K562 (cell line): ENCODE results near the gene PGA3. TPM values are rescaled to one million over a fixed set of nuclear protein-coding genes. Genes with fewer than 3 reads are reported as not detected.

ENCODE experiments used
- ARID1B ChIP-seq: fragments of 450-650 bp; IDR thresholded peaks from 2 replicates; pipeline ENCODE4 v1.6.1; 2016; ENCODE audit warnings: antibody characterized with exemption, mild to moderate bottlenecking, inconsistent platforms
- CREB5 ChIP-seq: fragments of 250-450 bp; sonication (Bioruptor Pico); IDR thresholded peaks from 2 replicates; pipeline ENCODE4 v1.5.0; 2020; ENCODE audit warnings: mild to moderate bottlenecking
- ELF4 ChIP-seq: fragments of 450-650 bp; formaldehyde crosslinking; IDR thresholded peaks from 2 replicates; pipeline ENCODE4 v1.4.0; 2022; ENCODE audit warnings: missing genetic modification characterization
- GATA2 ChIP-seq: sonication (generic); formaldehyde crosslinking; IDR thresholded peaks from 2 replicates; pipeline ENCODE4 v1.4.0; 2020; ENCODE audit warnings: mild to moderate bottlenecking, missing genetic modification reagents
- HDAC3 ChIP-seq: fragments of 450-650 bp; IDR thresholded peaks from 2 replicates; pipeline ENCODE4 v1.6.1; 2018; ENCODE audit warnings: borderline replicate concordance, mild to moderate bottlenecking, moderate library complexity; ENCODE audit not compliant: partially characterized antibody
- HMG20B ChIP-seq: fragments of 250-450 bp; sonication (Bioruptor Pico); IDR thresholded peaks from 2 replicates; pipeline ENCODE4 v1.5.0; 2021; ENCODE audit warnings: mild to moderate bottlenecking
- NBN ChIP-seq: fragments of 450-650 bp; IDR thresholded peaks from 2 replicates; pipeline ENCODE4 v1.6.1; 2016; ENCODE audit warnings: low read depth, mild to moderate bottlenecking
- PML ChIP-seq: IDR thresholded peaks from 2 replicates; pipeline ENCODE4 v1.6.1; 2012; ENCODE audit warnings: low read length, inconsistent platforms
- RBFOX2 ChIP-seq: fragments of 200-400 bp; formaldehyde crosslinking; IDR thresholded peaks from 2 replicates; pipeline ENCODE4 v1.6.1; 2017; ENCODE audit warnings: low read depth, mild to moderate bottlenecking, low read length, moderate library complexity
- RBM34 ChIP-seq: fragments of 200-400 bp; formaldehyde crosslinking; IDR thresholded peaks from 2 replicates; pipeline ENCODE4 v1.6.1; 2018; ENCODE audit warnings: low read length, borderline replicate concordance; ENCODE audit not compliant: insufficient read depth
- TAL1 ChIP-seq: fragments of 450-650 bp; IDR thresholded peaks from 2 replicates; pipeline ENCODE4 v1.6.1; 2016; ENCODE audit warnings: mild to moderate bottlenecking
- TRIM24 ChIP-seq, 2 experiments: fragments of 450-650 bp; IDR thresholded peaks; 2 replicates each; pipeline ENCODE4 v1.6.1; 2016
- VEZF1 ChIP-seq: fragments of 200-800 bp; sonication (Bioruptor generic); IDR thresholded peaks from 2 replicates; pipeline ENCODE4 v1.6.1; 2017; ENCODE audit warnings: missing genetic modification characterization, missing compliant biosample characterization
- ZBTB40 ChIP-seq, 2 experiments: fragments of 450-650 bp in 1 of 2; sonication (generic) in 1 of 2; formaldehyde crosslinking in 1 of 2; IDR thresholded peaks; 2 replicates each; pipeline versions ENCODE4 v1.7.1 to v1.9.0; 2016 to 2022; ENCODE audit warnings: inconsistent platforms in 1 of 2, mild to moderate bottlenecking in 1 of 2, missing genetic modification reagents in 1 of 2
- ZC3H11A ChIP-seq: IDR thresholded peaks from 2 replicates; pipeline ENCODE4 v1.6.1; 2012; ENCODE audit warnings: low read depth, low read length, improper control_type of control experiment
- ZZZ3 ChIP-seq: fragments of 450-650 bp; IDR thresholded peaks from 2 replicates; pipeline ENCODE4 v1.6.1; 2016; ENCODE audit warnings: antibody characterized with exemption, mild to moderate bottlenecking, moderate library complexity
- polyA plus RNA-seq, 8 experiments: library from polyadenylated mRNA; depleted of rRNA in 4 of 8; stranded (reverse) in 5 of 8; unstranded in 3 of 8; fragments of >200 nt; fragmentation: Nextera tagmentation in 2 of 8; fragmentation: Illumina TruSeq in 1 of 8; extraction: Ambion mirVana in 2 of 8; extraction: Trizol in 1 of 8; gene quantifications; 2 replicates each; pipeline versions ENCODE4 v1.2.1 to v1.2.3, GENCODE V29; 2011 to 2014; ENCODE audit warnings: inconsistent platforms in 1 of 8, missing spikeins in 1 of 8
- total RNA-seq, 7 experiments: library from RNA; depleted of rRNA in 6 of 7; stranded (reverse); fragments of >200 nt in 6 of 7; fragmentation: Illumina TruSeq in 2 of 7; extraction: Trizol in 2 of 7; gene quantifications; 2 replicates each; pipeline versions ENCODE4 v1.2.1 to v1.2.3, GENCODE V29; 2011 to 2021; ENCODE audit warnings: low replicate concordance in 1 of 7

Gene PGA3
- total and polyA plus RNA-seq, 9 of the 15 experiments (the other 6 are each of a cell fraction or from before 2014, with no cell fraction given): 0.15 to 0.18 (median 0.18) TPM; not detected in 6

GRCh38 chr11:61163714-61164605, 39.4 kb upstream of the PGA3 start (continued):
- TF ChIP-seq ZBTB40 (IDR thresholded peaks at IDR 0.05): peak; percentile 64
- no peak for TF ChIP-seq ZBTB40 (CRISPR knock-in tag; IDR thresholded peaks at IDR 0.05)
- TF ChIP-seq HMG20B (CRISPR knock-in tag): no peak
- TF ChIP-seq ELF4 (CRISPR knock-in tag): no peak
- TF ChIP-seq ARID1B: peak; percentile 96
- peak; percentile 93 for TF ChIP-seq TAL1
- TF ChIP-seq NBN: no peak
- TF ChIP-seq RBM34: no peak
- no peak for TF ChIP-seq CREB5 (CRISPR knock-in tag)
- TF ChIP-seq VEZF1: peak; percentile 48; the same call in 1 of the 2 replicates
- no peak for TF ChIP-seq ZC3H11A
- peak; percentile 73 for TF ChIP-seq PML
- TF ChIP-seq GATA2 (CRISPR knock-in tag): peak; percentile 84
- peak; percentile 50 to 78; a peak in 3 of 4 replicates for TF ChIP-seq TRIM24 (IDR thresholded peaks at IDR 0.05)
- no peak for TF ChIP-seq RBFOX2
- TF ChIP-seq HDAC3: peak; percentile 43
- TF ChIP-seq ZZZ3: no peak
